ENCODE results near the gene AMH. TPM values are rescaled to one million over a fixed set of nuclear protein-coding genes. Genes with fewer than 3 reads are reported as not detected.

Gene AMH
- total RNA-seq, 3 donors from 2014 or later (not counting 1 experiment from before 2014, with no cell fraction given) = 0.55 to 2.1 (median 0.88) TPM

GRCh38 chr19:2261438-2262172 is 12.5 kb downstream of the AMH start:
- Mint-ChIP-seq H3K4me3 (no peak overlapping the region), H3K4me1 (peaks cover 6% of the 10 kb centered on the region in 2 donors), H3K36me3 (no peaks in the 10 kb centered on the region), H3K9me3 (no peaks in the 10 kb centered on the region), H3K27ac (no peak overlapping the region), H3K27me3 (ENCODE audit: low read depth in 2 of 2) (no peaks in the 10 kb centered on the region)
- H3K4me3 ChIP-seq (ENCODE audit: low read length) = no peak overlapping the region
- no peak overlapping the region for H3K27ac ChIP-seq (ENCODE audit: low read length)
- H3K9me3 ChIP-seq (ENCODE audit: control insufficient read depth, insufficient read depth, low read length) = no peaks in the 10 kb centered on the region
- no peaks in the 10 kb centered on the region for H3K36me3 ChIP-seq (ENCODE audit: control insufficient read depth, insufficient read depth, low read length)
- H3K4me1 ChIP-seq (ENCODE audit: control insufficient read depth, insufficient read depth, low read length) = peaks cover 67% of the 10 kb centered on the region
- no peaks in the 10 kb centered on the region for H3K27me3 ChIP-seq (ENCODE audit: control insufficient read depth, insufficient read depth, low read length)
- ATAC-seq (peak in 1 of 3 donors; percentile 34), DNase-seq (peak; percentile 44 to 78)
- WGBS (ENCODE audit: insufficient coverage) = 85% methylated on average over 6 of the region's 7 CpGs
- intact Hi-C loops (cut with micrococcal nuclease) = no loop called here
- TF ChIP-seq CTCF (IDR thresholded peaks at IDR 0.05) = peak; percentile 57

- H3K9me3 ChIP-seq (ENCODE audit: control insufficient read depth, insufficient read depth, low read length) = no peaks in the 10 kb centered on the region
- H3K4me1 ChIP-seq (ENCODE audit: control insufficient read depth, insufficient read depth, low read length) = peaks cover 44% of the 10 kb centered on the region
- Mint-ChIP-seq H3K4me3 (no peak overlapping the region), H3K4me1 (peaks cover 2 to 19% of the 10 kb centered on the region in 2 donors), H3K36me3 (no peaks in the 10 kb centered on the region), H3K27ac (no peak overlapping the region), H3K9me3 (no peaks in the 10 kb centered on the region), H3K27me3 (ENCODE audit: low read depth in 2 of 2) (no peaks in the 10 kb centered on the region)
- no peak overlapping the region for H3K27ac ChIP-seq (ENCODE audit: low read length)
- intact Hi-C loops (cut with micrococcal nuclease) = no loop called here
- no peaks in the 10 kb centered on the region for H3K27me3 ChIP-seq (ENCODE audit: control insufficient read depth, insufficient read depth, low read length)
- DNase-seq = peak in 1 of 2 donors; percentile 50
- WGBS (ENCODE audit: insufficient coverage) = 47% methylated on average over 18 of the region's 18 CpGs
- no peak for TF ChIP-seq CTCF (IDR thresholded peaks at IDR 0.05)
- no peak overlapping the region for H3K4me3 ChIP-seq (ENCODE audit: low read length)
- ATAC-seq = no peak
- H3K36me3 ChIP-seq (ENCODE audit: control insufficient read depth, insufficient read depth, low read length) = peaks cover under 1% of the 10 kb centered on the region
Measured at GRCh38 chr19:2266183-2266993, 17.3 kb downstream of the AMH start.

DNA sequence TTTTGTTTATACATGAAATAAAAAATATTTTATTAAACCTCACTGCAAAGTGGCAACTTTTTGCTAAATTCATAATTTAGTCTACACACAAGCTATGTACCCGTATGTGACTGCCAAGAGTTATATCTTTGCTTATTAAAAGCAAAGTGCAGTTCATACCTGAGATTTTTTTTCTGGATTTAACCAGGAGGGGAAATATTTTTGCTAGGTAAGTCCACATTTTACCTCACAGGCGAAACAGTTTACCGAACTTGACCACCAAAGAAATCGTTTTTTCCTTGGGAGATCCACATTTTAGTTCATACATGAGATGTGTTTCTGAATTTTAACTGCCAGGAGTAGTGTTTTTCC is 19.3 kb downstream of the AMH start:
- H3K9me3 ChIP-seq (ENCODE audit: control insufficient read depth, insufficient read depth, low read length) = no peaks in the 10 kb centered on the region
- no peaks in the 10 kb centered on the region for H3K36me3 Mint-ChIP-seq
- WGBS (ENCODE audit: insufficient coverage) = 94% methylated on average over 3 of the region's 4 CpGs
- H3K27me3 Mint-ChIP-seq (ENCODE audit: low read depth in 2 of 2) = no peaks in the 10 kb centered on the region
- peaks cover 10 to 34% of the 10 kb centered on the region in 2 donors for H3K4me1 Mint-ChIP-seq
- no peak overlapping the region for H3K27ac ChIP-seq (ENCODE audit: low read length)
- no peaks in the 10 kb centered on the region for H3K27me3 ChIP-seq (ENCODE audit: control insufficient read depth, insufficient read depth, low read length)
- DNase-seq (no peak), ATAC-seq (no peak)
- H3K4me1 ChIP-seq (ENCODE audit: control insufficient read depth, insufficient read depth, low read length) = peaks cover 54% of the 10 kb centered on the region
- H3K27ac Mint-ChIP-seq = peak overlapping the region in 1 of 2 donors; percentile 87
- TF ChIP-seq CTCF (IDR thresholded peaks at IDR 0.05) = no peak
- intact Hi-C loops (cut with micrococcal nuclease) = no loop called here
- H3K4me3 Mint-ChIP-seq = peak overlapping the region; percentile 78
- peaks cover 16% of the 10 kb centered on the region for H3K36me3 ChIP-seq (ENCODE audit: control insufficient read depth, insufficient read depth, low read length)
- H3K9me3 Mint-ChIP-seq = no peaks in the 10 kb centered on the region
- no peak overlapping the region for H3K4me3 ChIP-seq (ENCODE audit: low read length)

All from natural killer cell (primary cell).